NCI-H82 treated with DMSO at 0.1 percent for 48 hours (cell line): ENCODE measurements around the gene ARHGAP18.

Experiments
- DNase-seq: peaks from one replicate; lab custom pipeline; 2025; ENCODE audit not compliant: unreplicated experiment; lab: John Stamatoyannopoulos, UW

Gene ARHGAP18

GRCh38 chr6:129543981-129544380 lies 166.0 kb downstream of the ARHGAP18 start:
- no peak for DNase-seq

- DNase-seq: no peak
Measured at GRCh38 chr6:129542705-129543104, 167.3 kb downstream of the ARHGAP18 start.

- DNase-seq: no peak
Measured at GRCh38 chr6:129539032-129539431, 170.9 kb downstream of the ARHGAP18 start.

- DNase-seq: no peak
Measured at GRCh38 chr6:129536271-129536670, 173.7 kb downstream of the ARHGAP18 start.

GRCh38 chr6:129534926-129535325 lies 175.1 kb downstream of the ARHGAP18 start:
- no peak for DNase-seq
